ENCODE measurements around the gene JAML. TPM values are rescaled to one million over a fixed set of nuclear protein-coding genes. Genes with fewer than 3 reads are reported as not detected.

JAML gene
- total RNA-seq, 4 donors from 2014 or later, result 0.92 to 8.9 (median 1.2) TPM

GRCh38 chr11:118265954-118266353, 41.1 kb upstream of the JAML start:
- TF ChIP-seq EP300 (IDR thresholded peaks at IDR 0.05), result no peak
- peak; percentile 51 to 54 for TF ChIP-seq POLR2AphosphoS5 (IDR thresholded peaks at IDR 0.05)
- 67% methylated on average over 1 of the region's 1 CpG for WGBS
- H3K9me3 ChIP-seq, result no peaks in the 10 kb centered on the region
- no peak overlapping the region for H3K4me3 ChIP-seq
- DNase-seq (ENCODE audit: extremely low spot score), result no peak
- no peaks in the 10 kb centered on the region for H3K36me3 ChIP-seq
- H3K27me3 ChIP-seq, result peaks cover 0 to 66% (median 9%) of the 10 kb centered on the region in 4 donors
- H3K27ac ChIP-seq (replicated peaks in 1 of 4), result peak overlapping the region in 2 of 4 donors; percentile 28 to 51
- intact Hi-C loops (cut with DNase I), result no loop called here
- H3K4me1 ChIP-seq, result peaks cover 0 to 14% (median 4%) of the 10 kb centered on the region in 4 donors

GRCh38 chr11:118264569-118265465, 40.0 kb upstream of the JAML start:
- no peak for DNase-seq (ENCODE audit: extremely low spot score)
- intact Hi-C loops (cut with DNase I), result no loop called here
- TF ChIP-seq POLR2AphosphoS5 (IDR thresholded peaks at IDR 0.05) (no peak), CTCF (IDR thresholded peaks at IDR 0.05) (no peak), EP300 (IDR thresholded peaks at IDR 0.05) (no peak), POLR2A (IDR thresholded peaks at IDR 0.05; ENCODE audit: low read depth) (no peak)
- Histone ChIP-seq H3K9me3 (no peaks in the 10 kb centered on the region), H3K4me3 (peak overlapping the region; percentile 34 to 48 (median 43)), H3K36me3 (no peaks in the 10 kb centered on the region), H3K4me1 (peaks cover 0 to 14% (median 4%) of the 10 kb centered on the region in 4 donors), H3K27ac (replicated peaks in 1 of 4) (peak overlapping the region in 3 of 4 donors; percentile 5 to 28 (median 18)), H3K27me3 (peaks cover 0 to 63% (median 9%) of the 10 kb centered on the region in 4 donors)
- WGBS, result 64% methylated on average over 13 of the region's 13 CpGs

- peak within 1 kb of the TSS; percentile 34 to 48 (median 43) for H3K4me3 ChIP-seq
- no peaks in the 10 kb centered on the region for H3K36me3 ChIP-seq
- H3K27me3 ChIP-seq, result peaks cover 0 to 61% (median 9%) of the 10 kb centered on the region in 4 donors
- no peaks in the 10 kb centered on the region for H3K9me3 ChIP-seq
- H3K27ac ChIP-seq (replicated peaks in 1 of 4), result peak within 1 kb of the TSS in 3 of 4 donors; percentile 4 to 38 (median 13)
- peaks cover 0 to 14% (median 4%) of the 10 kb centered on the region in 4 donors for H3K4me1 ChIP-seq
- no peak for DNase-seq (ENCODE audit: extremely low spot score)
- intact Hi-C loops (cut with DNase I), result no loop called here
- WGBS, result 16% methylated on average over 15 of the region's 19 CpGs
- TF ChIP-seq POLR2A (IDR thresholded peaks at IDR 0.05; ENCODE audit: low read depth) (no peak), POLR2AphosphoS5 (IDR thresholded peaks at IDR 0.05) (peak in 1 of 2 donors; percentile 58)
These were observed 39.1 kb upstream of the JAML start, which contains the start of gene MPZL2 for GRCh38 chr11:118263695-118264568. MPZL2 (minus strand) TSS chr11:118264297; CDS start chr11:118264153, 144 bp downstream.

- H3K27me3 ChIP-seq, result peaks cover 0 to 54% (median 9%) of the 10 kb centered on the region in 4 donors
- H3K4me1 ChIP-seq, result peaks cover 0 to 14% (median 4%) of the 10 kb centered on the region in 4 donors
- DNase-seq (ENCODE audit: extremely low spot score), result no peak
- TF ChIP-seq POLR2A (IDR thresholded peaks at IDR 0.05; ENCODE audit: low read depth), result no peak
- TF ChIP-seq CTCF (IDR thresholded peaks at IDR 0.05), result no peak
- TF ChIP-seq EP300 (IDR thresholded peaks at IDR 0.05), result no peak
- TF ChIP-seq POLR2AphosphoS5 (IDR thresholded peaks at IDR 0.05), result no peak
- intact Hi-C loops (cut with DNase I), result no loop called here
- no peaks in the 10 kb centered on the region for H3K36me3 ChIP-seq
- H3K9me3 ChIP-seq, result no peaks in the 10 kb centered on the region
- H3K27ac ChIP-seq (replicated peaks in 1 of 4), result no peak overlapping the region
- WGBS, result 77% methylated on average over 4 of the region's 4 CpGs
- H3K4me3 ChIP-seq, result peak overlapping the region in 2 of 4 donors; percentile 34 to 48
These were observed 38.3 kb upstream of the JAML start for GRCh38 chr11:118263112-118263511.

- H3K36me3 ChIP-seq, result no peaks in the 10 kb centered on the region
- 88% methylated on average over 3 of the region's 3 CpGs for WGBS
- no peak for TF ChIP-seq EP300 (IDR thresholded peaks at IDR 0.05)
- H3K4me1 ChIP-seq, result peaks cover 0 to 14% (median 4%) of the 10 kb centered on the region in 4 donors
- H3K27me3 ChIP-seq, result peaks cover 0 to 52% (median 9%) of the 10 kb centered on the region in 4 donors
- H3K27ac ChIP-seq (replicated peaks in 1 of 4), result no peak overlapping the region
- H3K4me3 ChIP-seq, result no peak overlapping the region
- H3K9me3 ChIP-seq, result no peaks in the 10 kb centered on the region
- no peak for DNase-seq (ENCODE audit: extremely low spot score)
- intact Hi-C loops (cut with DNase I), result no loop called here
These were observed 35.5 kb upstream of the JAML start for GRCh38 chr11:118260353-118260752.

Measured in esophagus muscularis mucosa (tissue), 4 donors.